Stimulated activated CD4-positive, alpha-beta T cell treated with anti-CD3 and anti-CD28 coated beads, Interleukin-12 subunit alpha, Interleukin-12 subunit beta, amount 100 ng/mL, for 4 hours (primary cell): ENCODE measurements around the gene FFAR4.

Experiments
- DNase-seq: peaks from one replicate; pipeline ENCODE4 v3.0.0-alpha.2; 2020

FFAR4 gene

DNA sequence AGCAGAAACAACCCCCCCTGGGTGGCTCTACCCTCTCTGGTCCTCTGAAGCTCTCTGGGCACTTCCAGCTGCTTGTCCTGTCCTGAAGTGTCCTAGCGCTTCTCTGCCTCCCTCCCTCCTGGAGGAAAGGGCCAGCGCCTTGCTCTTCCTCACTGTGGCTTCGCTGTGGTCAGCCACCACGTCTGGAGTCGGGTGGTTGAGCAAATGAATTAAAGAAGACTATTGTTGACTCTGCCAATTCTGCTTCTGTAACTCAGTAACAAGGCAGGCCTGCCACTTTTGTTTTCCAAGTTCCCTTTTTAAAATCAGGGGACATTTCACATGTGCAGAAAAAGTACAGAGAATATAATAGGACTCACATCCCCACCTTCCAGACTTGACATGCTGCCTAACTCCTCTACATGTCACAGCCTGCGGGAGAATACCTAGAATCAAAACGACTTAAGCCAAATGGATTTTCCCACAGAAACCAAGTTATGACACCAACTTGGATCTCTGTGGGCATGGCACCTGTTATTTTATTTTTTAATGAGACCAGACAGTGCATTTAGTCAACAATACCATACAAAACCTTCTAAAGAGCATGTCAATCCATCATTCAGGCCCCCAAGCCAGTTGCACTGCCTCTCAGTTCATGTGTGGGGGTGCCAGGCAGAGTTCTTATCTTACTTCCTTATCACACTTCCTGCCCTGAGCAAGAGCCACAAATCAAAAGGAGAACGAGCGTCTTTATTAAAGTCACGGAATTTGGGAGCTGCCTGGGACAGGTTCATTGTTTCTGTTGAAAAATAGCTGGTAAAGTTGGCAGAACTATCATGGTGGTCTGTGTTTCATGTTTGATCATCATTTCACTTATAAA is 6.8 kb downstream of the FFAR4 start:
- DNase-seq = no peak

GRCh38 chr10:93573924-93574323 is 7.5 kb downstream of the FFAR4 start:
- DNase-seq = no peak

DNA sequence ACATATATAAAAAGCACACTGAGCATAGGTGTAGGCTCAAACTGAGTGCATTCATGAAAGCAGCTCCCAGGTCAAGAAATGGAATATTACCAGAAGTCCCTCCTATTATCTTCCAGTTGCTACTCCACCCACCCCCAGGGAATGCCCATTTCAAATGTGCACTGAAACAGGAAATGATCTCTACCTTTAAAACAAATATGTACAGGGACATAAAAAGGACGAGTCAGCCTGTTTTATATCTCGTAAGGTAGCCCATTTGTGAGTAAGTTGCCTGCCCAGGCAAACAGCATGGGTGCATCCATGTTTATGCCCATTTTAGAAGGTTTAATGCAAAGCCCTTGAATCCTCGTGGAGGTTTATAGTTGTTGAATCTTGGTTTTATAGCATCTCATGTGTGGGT is 10.4 kb downstream of the FFAR4 start:
- DNase-seq = no peak

- no peak for DNase-seq
Observed at GRCh38 chr10:93577565-93577964, 11.1 kb downstream of the FFAR4 start.

- DNase-seq = no peak
Observed at GRCh38 chr10:93579089-93579488, 12.6 kb downstream of the FFAR4 start.

DNA sequence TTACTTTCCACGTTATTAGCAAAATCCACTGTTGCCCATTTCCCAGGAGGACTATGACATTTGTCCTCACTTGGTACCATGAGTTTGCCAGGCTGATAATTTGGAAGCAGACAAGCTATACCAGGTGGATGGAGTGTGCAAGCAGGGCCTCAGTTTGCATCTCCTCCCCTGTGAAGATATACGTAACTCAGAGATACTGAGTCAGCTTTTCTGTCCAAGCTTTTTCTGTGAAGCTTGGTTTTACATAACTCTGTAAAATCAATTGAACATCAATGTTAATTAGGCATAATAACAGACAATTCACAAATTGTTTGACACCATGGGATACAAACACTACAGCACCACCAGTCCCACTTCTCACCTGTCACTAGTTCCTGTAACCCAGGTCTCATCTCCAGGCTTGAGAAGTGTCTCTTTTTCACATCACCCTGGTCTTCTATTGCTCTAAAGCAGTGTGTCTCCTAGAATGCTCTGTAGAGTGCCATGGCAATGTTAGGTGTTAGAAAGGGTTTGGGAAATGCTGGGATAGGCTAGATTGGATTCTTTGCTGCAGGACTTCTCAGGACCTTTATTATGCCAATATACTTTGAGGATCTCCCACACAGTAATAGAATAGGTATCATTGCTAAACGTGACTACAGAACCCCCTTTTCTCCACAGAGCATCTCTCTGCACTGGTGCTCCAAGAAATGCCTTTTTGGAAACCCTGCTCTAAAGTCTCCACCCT is 13.7 kb downstream of the FFAR4 start:
- no peak for DNase-seq

- no peak for DNase-seq
Observed at GRCh38 chr10:93580828-93581227, 14.4 kb downstream of the FFAR4 start.

- DNase-seq = no peak
Observed at GRCh38 chr10:93584445-93584844, 18.0 kb downstream of the FFAR4 start.

DNA sequence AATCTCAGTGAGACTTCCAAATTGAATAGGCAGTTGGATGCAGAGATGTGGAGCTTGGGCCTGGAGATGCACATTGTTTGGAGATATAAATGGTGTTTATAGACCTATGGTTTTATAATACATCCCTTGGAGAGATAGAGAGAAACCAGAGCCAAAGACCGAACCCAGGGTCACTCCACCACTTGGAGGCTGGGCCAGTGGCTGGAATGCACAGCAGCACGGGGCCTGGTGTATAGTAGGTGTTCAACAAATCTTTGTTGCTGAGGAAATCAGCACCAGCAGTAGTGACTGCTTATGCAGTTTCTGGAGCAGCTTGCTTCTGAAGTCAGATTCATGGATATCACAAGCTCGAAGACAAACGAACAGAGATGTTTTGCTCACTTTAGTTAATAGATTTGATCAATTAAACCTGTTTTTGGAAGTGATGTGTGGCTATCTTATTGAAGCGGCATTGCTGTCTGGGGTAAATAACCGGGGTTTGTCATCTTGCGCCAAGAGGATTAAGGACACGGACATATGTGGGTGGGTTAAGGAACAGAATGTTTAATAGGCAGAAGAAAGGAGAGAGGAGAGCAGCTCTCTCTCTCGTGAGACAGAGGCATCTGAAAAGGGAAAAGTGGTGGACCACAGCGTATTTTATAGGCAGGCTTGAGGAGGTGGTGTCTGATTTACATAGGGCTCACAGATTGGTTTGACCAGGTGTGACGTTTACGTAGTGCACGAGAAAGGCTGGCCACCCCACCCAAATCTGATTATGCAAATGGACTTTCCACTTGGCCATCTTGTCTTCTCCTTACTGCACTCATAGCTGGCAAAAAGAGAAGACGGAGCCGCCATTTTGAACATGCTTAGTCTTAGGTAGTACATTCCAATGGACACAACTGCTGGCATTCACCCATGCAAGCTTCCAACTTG is 23.4 kb downstream of the FFAR4 start:
- no peak for DNase-seq

GRCh38 chr10:93590638-93591037 is 24.2 kb downstream of the FFAR4 start:
- no peak for DNase-seq

- no peak for DNase-seq
Observed at GRCh38 chr10:93591065-93591808, 24.8 kb downstream of the FFAR4 start.

- no peak for DNase-seq
Observed at GRCh38 chr10:93593254-93593653, 26.8 kb downstream of the FFAR4 start.

GRCh38 chr10:93593749-93594148 is 27.3 kb downstream of the FFAR4 start:
- no peak for DNase-seq

DNA sequence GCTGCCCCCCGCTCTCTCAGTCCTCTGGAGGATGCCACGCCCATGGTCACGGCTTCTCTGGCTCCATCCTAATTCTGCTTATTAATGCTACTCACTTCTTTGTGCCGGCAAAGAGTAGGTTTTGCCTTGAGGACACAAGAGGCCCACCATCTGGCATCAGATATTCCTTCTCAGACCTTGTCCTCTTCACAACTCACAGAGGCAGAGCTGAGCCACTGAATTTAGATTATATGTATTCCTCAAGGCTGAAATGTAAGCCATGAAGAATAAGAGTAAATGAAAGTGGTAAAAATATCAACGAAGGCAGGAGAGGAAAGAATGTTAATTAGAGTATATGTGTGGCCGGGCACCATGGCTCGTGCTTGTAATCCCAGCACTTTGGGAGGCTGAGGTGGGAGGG is 28.1 kb downstream of the FFAR4 start:
- no peak for DNase-seq

DNA sequence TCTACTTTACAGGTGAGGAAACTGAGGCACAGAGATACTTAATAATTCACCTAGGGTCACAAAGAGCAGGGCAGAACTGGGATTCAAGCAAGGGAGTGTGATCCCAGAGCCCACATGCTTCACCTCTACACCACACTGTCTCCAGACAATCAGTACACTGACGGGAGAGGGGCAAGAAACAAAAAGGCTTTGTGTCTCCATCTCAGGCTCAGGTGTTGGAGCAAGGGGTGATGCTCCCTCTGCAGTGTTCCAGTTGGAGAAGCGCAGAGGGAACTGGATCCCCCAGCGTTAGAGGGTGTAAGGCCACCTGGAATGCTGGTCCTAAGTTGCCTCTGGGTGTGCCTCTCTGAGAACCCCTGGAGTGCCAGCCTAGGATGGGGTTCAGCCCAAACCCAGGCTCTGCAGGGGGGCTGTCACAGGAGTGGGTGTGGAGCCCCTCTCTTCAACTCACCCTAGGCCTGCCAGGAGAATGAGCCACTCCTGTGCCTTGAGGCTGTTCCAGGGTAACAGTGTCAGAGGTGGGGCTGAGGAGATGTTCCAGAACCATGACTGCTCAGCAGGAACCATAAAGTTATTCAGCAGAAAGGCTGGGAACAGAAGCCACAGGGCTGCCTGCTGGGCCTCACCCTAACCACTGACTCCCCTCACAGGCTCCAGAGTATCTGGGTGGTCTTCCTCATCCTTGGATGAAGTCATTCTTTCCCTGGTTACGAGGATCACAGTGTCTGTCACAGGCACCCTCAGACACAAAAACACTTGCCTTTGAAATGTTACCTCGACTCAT is 29.1 kb downstream of the FFAR4 start:
- DNase-seq = no peak

GRCh38 chr10:93596539-93596938 is 30.1 kb downstream of the FFAR4 start:
- DNase-seq = no peak

DNA sequence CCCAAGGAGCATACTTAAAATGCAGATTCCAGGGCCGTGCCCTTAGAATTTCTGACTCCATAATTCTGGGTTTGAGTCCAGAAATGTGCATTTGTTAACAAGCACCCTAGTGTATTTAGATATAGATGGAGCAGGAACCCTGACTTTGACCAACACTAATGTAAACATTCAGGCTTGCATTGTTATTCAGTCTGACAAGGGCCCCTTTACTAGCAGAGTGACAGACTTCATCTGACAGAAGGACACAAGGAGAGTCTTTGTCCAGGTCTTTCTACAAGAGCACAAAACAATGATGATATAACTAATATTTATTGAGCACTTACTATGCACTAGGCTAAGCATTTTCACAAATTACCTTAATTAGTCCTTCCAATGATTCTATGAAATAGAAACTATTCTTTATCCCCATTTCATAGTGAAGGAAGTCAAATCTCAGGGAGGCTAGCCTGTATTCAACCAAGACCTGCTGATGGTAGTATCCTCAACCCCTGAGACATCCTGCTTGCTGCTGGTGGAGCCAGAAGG is 30.7 kb downstream of the FFAR4 start:
- DNase-seq = no peak

GRCh38 chr10:93598157-93598556 is 31.7 kb downstream of the FFAR4 start:
- DNase-seq = no peak

DNA sequence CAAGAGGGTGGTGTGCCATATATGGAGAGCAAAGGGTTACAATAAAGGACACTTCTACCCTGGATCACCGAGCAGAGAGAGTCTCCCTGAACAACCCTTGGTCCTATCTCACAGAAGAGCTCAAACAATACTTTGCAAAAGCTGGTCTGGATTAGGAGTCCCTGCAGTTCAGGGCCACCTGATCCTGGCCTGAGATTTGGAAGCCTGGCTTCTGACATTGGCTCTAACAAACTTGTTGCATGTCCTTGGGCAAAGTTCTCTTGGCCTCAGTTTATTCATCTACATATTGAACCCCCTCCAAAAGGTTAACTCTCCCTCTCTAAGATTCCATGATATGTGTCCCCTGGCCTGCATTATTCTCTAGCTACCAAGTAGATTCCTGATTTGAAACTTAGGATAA is 32.9 kb downstream of the FFAR4 start:
- DNase-seq = no peak

DNA sequence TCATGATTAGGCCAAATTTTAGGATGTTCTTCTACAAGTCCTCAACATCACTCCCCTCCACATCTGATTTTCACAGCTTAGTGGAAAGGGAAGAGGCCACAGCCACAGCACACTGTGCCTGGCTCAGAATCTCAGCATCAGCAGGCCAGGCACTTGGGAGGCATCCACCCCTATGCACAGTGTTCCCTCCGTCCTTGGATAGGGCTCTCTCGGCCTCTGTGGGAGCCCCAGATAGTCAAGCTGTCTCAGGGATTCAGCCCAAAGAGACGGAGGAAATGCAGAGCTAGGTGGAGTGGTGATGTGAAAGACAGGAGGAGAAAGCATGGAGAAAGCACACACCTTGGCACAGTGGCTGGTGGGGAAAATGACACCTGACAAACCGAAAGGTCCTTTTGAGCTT is 33.3 kb downstream of the FFAR4 start:
- no peak for DNase-seq

GRCh38 chr10:93600446-93601145 is 34.1 kb downstream of the FFAR4 start:
- no peak for DNase-seq
